K562 (cell line): ENCODE results near the gene MAP2K7. TPM values are rescaled to one million over a fixed set of nuclear protein-coding genes. Genes with fewer than 3 reads are reported as not detected.

Source experiments
- BRF2 ChIP-seq: IDR thresholded peaks from 3 replicates; pipeline ENCODE4 v1.6.1; 2011; ENCODE audit warnings: borderline replicate concordance, mild to moderate bottlenecking; ENCODE audit not compliant: insufficient read length, insufficient read depth
- CTBP1 ChIP-seq: fragments of 450-650 bp; IDR thresholded peaks from 2 replicates; pipeline ENCODE4 v1.6.1; 2016; ENCODE audit warnings: borderline replicate concordance
- FOXA1 ChIP-seq: fragments of 450-650 bp; IDR thresholded peaks from 2 replicates; pipeline ENCODE4 v1.6.1; 2016; ENCODE audit warnings: mild to moderate bottlenecking, borderline replicate concordance
- FOXP1 ChIP-seq: sonication (generic); formaldehyde crosslinking; IDR thresholded peaks from 2 replicates; pipeline ENCODE4 v1.8.0; 2022; ENCODE audit warnings: mild to moderate bottlenecking, missing genetic modification reagents
- KAT7 ChIP-seq: sonication (generic); formaldehyde crosslinking; IDR thresholded peaks from 2 replicates; pipeline ENCODE4 v1.8.0; 2022; ENCODE audit warnings: missing genetic modification reagents, mild to moderate bottlenecking, borderline replicate concordance
- KLF1 ChIP-seq: fragments of 450-650 bp; IDR thresholded peaks from 2 replicates; pipeline ENCODE4 v1.6.1; 2016; ENCODE audit warnings: missing genetic modification characterization, missing compliant biosample characterization
- MAX ChIP-seq: sonication (generic); formaldehyde crosslinking; IDR thresholded peaks from 2 replicates; pipeline ENCODE4 v1.9.0; 2022; ENCODE audit warnings: mild to moderate bottlenecking, missing genetic modification reagents
- MIER1 ChIP-seq: fragments of 450-650 bp; IDR thresholded peaks from 2 replicates; pipeline ENCODE4 v1.6.1; 2016; ENCODE audit warnings: antibody characterized with exemption, mild to moderate bottlenecking, low read depth
- NR2C1 ChIP-seq, 2 experiments: fragments of 450-650 bp; IDR thresholded peaks; 2 replicates each; pipeline ENCODE4 v1.6.1; 2017; ENCODE audit warnings: mild to moderate bottlenecking in 2 of 2, antibody characterized with exemption in 1 of 2, inconsistent platforms in 1 of 2, missing compliant biosample characterization in 1 of 2, missing genetic modification characterization in 1 of 2
- NR2C2 ChIP-seq, 2 experiments: fragments of 200-800 bp in 1 of 2; sonication (Bioruptor generic) in 1 of 2; sonication (generic) in 1 of 2; formaldehyde crosslinking in 1 of 2; IDR thresholded peaks; 2 replicates each; pipeline versions ENCODE4 v1.6.1 to v1.8.0; 2016 to 2022; ENCODE audit warnings: mild to moderate bottlenecking in 1 of 2, missing compliant biosample characterization in 1 of 2, missing genetic modification characterization in 1 of 2, missing genetic modification reagents in 1 of 2
- NR3C1 ChIP-seq: sonication (generic); formaldehyde crosslinking; IDR thresholded peaks from 2 replicates; pipeline ENCODE4 v1.8.1; 2022; ENCODE audit warnings: missing genetic modification reagents
- PHB2 ChIP-seq: fragments of 450-650 bp; IDR thresholded peaks from 2 replicates; pipeline ENCODE4 v1.6.1; 2017; ENCODE audit warnings: low read depth
- PHF21A ChIP-seq: fragments of 450-650 bp; IDR thresholded peaks from 2 replicates; pipeline ENCODE4 v1.6.1; 2017; ENCODE audit warnings: low read depth, borderline replicate concordance
- POLR2AphosphoS5 ChIP-seq: IDR thresholded peaks from 2 replicates; pipeline ENCODE4 v1.6.1; 2011; ENCODE audit warnings: mild to moderate bottlenecking, low read depth, low read length, moderate library complexity; ENCODE audit not compliant: control insufficient read depth, insufficient read depth
- SETDB1 ChIP-seq: IDR thresholded peaks from one replicate; pipeline ENCODE4 v1.6.1; 2012; ENCODE audit warnings: low read length, control low read depth, inconsistent platforms
- TAF9B ChIP-seq: fragments of 450-650 bp; IDR thresholded peaks from 2 replicates; pipeline ENCODE4 v1.6.1; 2018; ENCODE audit warnings: mild to moderate bottlenecking; ENCODE audit not compliant: partially characterized antibody
- ZKSCAN1 ChIP-seq: fragments of 150-350 bp; IDR thresholded peaks from 2 replicates; pipeline ENCODE4 v1.6.1; 2016; ENCODE audit warnings: low read depth, low read length
- polyA plus RNA-seq, 8 experiments: library from polyadenylated mRNA; depleted of rRNA in 4 of 8; stranded (reverse) in 5 of 8; unstranded in 3 of 8; fragments of >200 nt; fragmentation: Nextera tagmentation in 2 of 8; fragmentation: Illumina TruSeq in 1 of 8; extraction: Ambion mirVana in 2 of 8; extraction: Trizol in 1 of 8; gene quantifications; 2 replicates each; pipeline versions ENCODE4 v1.2.1 to v1.2.3, GENCODE V29; 2011 to 2014; ENCODE audit warnings: inconsistent platforms in 1 of 8, missing spikeins in 1 of 8
- total RNA-seq, 7 experiments: library from RNA; depleted of rRNA in 6 of 7; stranded (reverse); fragments of >200 nt in 6 of 7; fragmentation: Illumina TruSeq in 2 of 7; extraction: Trizol in 2 of 7; gene quantifications; 2 replicates each; pipeline versions ENCODE4 v1.2.1 to v1.2.3, GENCODE V29; 2011 to 2021; ENCODE audit warnings: low replicate concordance in 1 of 7
- TF ChIP-seq, protein P1 (sequence below): fragments of 450-650 bp; IDR thresholded peaks from 2 replicates; pipeline ENCODE4 v1.6.1; 2016; ENCODE audit warnings: borderline replicate concordance
- TF ChIP-seq, protein P2 (sequence below): fragments of 450-650 bp; IDR thresholded peaks from 2 replicates; pipeline ENCODE4 v1.6.1; 2017; ENCODE audit warnings: antibody characterized with exemption
- TF ChIP-seq, protein P3 (sequence below): fragments of 450-650 bp; formaldehyde crosslinking; conservative IDR thresholded peaks from 2 replicates; pipeline ENCODE4 v1.4.0; 2022; ENCODE audit warnings: mild to moderate bottlenecking, missing genetic modification characterization

Gene MAP2K7
- total and polyA plus RNA-seq, 9 of the 15 experiments (the other 6 are each of a cell fraction or from before 2014, with no cell fraction given) = 0.51 to 45.8 (median 14.1) TPM

DNA sequence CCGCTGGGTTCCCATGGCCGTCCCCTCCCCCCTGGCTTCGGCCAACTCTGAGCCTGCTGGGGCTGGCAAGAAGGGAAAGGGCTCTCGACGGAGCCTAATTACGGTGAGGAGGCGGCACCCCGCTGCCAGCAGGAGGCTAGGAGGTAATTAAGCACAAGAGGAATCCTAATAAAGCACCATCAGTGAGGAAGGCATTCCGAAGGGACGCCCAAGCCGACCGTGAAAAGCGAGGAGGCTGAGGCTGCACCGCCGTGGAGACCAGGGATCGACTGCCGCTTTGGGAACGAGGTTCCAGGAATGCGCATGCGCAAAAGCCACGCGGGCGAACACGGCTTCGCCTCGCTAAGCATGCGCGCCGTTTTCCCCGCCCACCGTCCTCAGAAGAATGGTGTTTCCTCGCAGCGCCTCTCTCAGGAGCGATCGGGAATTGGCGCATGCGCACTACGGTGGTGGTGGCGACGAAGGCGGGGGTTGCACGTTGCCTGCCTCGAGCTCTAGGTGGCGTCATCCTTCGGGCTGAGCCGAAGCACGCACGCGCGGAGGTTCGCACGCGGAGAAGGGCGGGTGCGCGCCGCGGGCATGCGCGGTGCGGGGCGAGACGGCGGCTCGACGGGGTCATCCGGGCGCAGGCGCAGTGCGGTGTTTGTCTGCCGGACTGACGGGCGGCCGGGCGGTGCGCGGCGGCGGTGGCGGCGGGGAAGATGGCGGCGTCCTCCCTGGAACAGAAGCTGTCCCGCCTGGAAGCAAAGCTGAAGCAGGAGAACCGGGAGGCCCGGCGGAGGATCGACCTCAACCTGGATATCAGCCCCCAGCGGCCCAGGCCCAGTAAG, at the start of gene MAP2K7 (continued):
- TF ChIP-seq, protein P1, sequence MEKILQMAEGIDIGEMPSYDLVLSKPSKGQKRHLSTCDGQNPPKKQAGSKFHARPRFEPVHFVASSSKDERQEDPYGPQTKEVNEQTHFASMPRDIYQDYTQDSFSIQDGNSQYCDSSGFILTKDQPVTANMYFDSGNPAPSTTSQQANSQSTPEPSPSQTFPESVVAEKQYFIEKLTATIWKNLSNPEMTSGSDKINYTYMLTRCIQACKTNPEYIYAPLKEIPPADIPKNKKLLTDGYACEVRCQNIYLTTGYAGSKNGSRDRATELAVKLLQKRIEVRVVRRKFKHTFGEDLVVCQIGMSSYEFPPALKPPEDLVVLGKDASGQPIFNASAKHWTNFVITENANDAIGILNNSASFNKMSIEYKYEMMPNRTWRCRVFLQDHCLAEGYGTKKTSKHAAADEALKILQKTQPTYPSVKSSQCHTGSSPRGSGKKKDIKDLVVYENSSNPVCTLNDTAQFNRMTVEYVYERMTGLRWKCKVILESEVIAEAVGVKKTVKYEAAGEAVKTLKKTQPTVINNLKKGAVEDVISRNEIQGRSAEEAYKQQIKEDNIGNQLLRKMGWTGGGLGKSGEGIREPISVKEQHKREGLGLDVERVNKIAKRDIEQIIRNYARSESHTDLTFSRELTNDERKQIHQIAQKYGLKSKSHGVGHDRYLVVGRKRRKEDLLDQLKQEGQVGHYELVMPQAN = peak; percentile 54; the same call in 1 of the 2 replicates
- peak; percentile 76 for TF ChIP-seq TAF9B
- TF ChIP-seq KAT7 (CRISPR knock-in tag) = 0 out of 2 replicates have a peak, but pooled peaks have one; percentile 17
- peak; percentile 99 for TF ChIP-seq MAX (CRISPR knock-in tag)
- no peak for TF ChIP-seq PHB2
- TF ChIP-seq NR2C1 (IDR thresholded peaks at IDR 0.05) = peak; percentile 53; the same call in 1 of the 2 replicates
- no peak; the same call in 1 of the 2 replicates for TF ChIP-seq NR2C1 (tag; IDR thresholded peaks at IDR 0.05)
- TF ChIP-seq CTBP1 = peak; percentile 91
- TF ChIP-seq NR3C1 (CRISPR knock-in tag) = no peak
- TF ChIP-seq BRF2 = no peak
- no peak for TF ChIP-seq FOXA1
- TF ChIP-seq, protein P2, sequence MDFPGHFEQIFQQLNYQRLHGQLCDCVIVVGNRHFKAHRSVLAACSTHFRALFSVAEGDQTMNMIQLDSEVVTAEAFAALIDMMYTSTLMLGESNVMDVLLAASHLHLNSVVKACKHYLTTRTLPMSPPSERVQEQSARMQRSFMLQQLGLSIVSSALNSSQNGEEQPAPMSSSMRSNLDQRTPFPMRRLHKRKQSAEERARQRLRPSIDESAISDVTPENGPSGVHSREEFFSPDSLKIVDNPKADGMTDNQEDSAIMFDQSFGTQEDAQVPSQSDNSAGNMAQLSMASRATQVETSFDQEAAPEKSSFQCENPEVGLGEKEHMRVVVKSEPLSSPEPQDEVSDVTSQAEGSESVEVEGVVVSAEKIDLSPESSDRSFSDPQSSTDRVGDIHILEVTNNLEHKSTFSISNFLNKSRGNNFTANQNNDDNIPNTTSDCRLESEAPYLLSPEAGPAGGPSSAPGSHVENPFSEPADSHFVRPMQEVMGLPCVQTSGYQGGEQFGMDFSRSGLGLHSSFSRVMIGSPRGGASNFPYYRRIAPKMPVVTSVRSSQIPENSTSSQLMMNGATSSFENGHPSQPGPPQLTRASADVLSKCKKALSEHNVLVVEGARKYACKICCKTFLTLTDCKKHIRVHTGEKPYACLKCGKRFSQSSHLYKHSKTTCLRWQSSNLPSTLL = no peak
- no peak for TF ChIP-seq MIER1
- TF ChIP-seq SETDB1 = no peak
- TF ChIP-seq, protein P3, sequence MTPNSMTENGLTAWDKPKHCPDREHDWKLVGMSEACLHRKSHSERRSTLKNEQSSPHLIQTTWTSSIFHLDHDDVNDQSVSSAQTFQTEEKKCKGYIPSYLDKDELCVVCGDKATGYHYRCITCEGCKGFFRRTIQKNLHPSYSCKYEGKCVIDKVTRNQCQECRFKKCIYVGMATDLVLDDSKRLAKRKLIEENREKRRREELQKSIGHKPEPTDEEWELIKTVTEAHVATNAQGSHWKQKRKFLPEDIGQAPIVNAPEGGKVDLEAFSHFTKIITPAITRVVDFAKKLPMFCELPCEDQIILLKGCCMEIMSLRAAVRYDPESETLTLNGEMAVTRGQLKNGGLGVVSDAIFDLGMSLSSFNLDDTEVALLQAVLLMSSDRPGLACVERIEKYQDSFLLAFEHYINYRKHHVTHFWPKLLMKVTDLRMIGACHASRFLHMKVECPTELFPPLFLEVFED (CRISPR knock-in tag) = peak; percentile 45; the same call in 1 of the 2 replicates
- peak; percentile 33; the same call in 1 of the 2 replicates for TF ChIP-seq FOXP1
- peak; percentile 73; the same call in 1 of the 2 replicates for TF ChIP-seq POLR2AphosphoS5
- TF ChIP-seq ZKSCAN1 = 0 out of 2 replicates have a peak, but pooled peaks have one; percentile 37
- TF ChIP-seq KLF1 (tag) = peak; percentile 33; the same call in 1 of the 2 replicates
- TF ChIP-seq PHF21A = 0 out of 2 replicates have a peak, but pooled peaks have one; percentile 44
- no peak; the same call in 1 of the 2 replicates for TF ChIP-seq NR2C2 (CRISPR knock-in tag; IDR thresholded peaks at IDR 0.05)
- no peak for TF ChIP-seq NR2C2 (tag; IDR thresholded peaks at IDR 0.05)
